Measurements from ENCODE around the gene RRP9.

Gene RRP9

DNA sequence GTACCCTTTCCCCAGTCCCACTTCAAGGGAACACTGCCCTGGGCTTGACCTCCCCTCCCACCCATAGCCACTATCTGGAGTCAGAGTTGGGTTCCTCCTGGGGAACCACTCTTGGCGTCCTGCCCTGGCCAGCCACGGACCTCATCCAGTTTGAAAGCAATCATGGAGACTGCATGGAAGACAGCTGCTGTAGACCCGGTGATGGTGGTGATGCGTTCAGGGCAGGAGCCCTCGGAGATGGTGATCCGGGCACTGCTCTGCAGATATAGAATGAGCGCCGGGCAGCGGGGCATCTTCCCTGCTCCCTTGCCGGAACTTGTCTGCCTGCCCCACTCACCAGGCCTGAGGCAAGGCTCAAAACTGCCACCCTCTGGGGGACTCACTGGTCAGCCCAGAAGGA lies 18.7 kb upstream of the RRP9 start:
- in situ Hi-C loops (cut with HindIII; ENCODE audit: low pct_ligation_motif_present, low sequenced_read_pairs), result no loop called here
- no peak for DNase-seq
- Histone ChIP-seq H3K27ac (no peak overlapping the region), H3K36me3 (replicated peaks) (peaks cover 2% of the 10 kb centered on the region), H3K4me3 (ENCODE audit: low read depth, low read length) (no peak overlapping the region), H3K27me3 (replicated peaks) (no peaks in the 10 kb centered on the region)
- TF ChIP-seq, protein P1, sequence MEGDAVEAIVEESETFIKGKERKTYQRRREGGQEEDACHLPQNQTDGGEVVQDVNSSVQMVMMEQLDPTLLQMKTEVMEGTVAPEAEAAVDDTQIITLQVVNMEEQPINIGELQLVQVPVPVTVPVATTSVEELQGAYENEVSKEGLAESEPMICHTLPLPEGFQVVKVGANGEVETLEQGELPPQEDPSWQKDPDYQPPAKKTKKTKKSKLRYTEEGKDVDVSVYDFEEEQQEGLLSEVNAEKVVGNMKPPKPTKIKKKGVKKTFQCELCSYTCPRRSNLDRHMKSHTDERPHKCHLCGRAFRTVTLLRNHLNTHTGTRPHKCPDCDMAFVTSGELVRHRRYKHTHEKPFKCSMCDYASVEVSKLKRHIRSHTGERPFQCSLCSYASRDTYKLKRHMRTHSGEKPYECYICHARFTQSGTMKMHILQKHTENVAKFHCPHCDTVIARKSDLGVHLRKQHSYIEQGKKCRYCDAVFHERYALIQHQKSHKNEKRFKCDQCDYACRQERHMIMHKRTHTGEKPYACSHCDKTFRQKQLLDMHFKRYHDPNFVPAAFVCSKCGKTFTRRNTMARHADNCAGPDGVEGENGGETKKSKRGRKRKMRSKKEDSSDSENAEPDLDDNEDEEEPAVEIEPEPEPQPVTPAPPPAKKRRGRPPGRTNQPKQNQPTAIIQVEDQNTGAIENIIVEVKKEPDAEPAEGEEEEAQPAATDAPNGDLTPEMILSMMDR (IDR thresholded peaks at IDR 0.05; ENCODE audit: low read depth, low read length, missing control alignments), result no peak

DNA sequence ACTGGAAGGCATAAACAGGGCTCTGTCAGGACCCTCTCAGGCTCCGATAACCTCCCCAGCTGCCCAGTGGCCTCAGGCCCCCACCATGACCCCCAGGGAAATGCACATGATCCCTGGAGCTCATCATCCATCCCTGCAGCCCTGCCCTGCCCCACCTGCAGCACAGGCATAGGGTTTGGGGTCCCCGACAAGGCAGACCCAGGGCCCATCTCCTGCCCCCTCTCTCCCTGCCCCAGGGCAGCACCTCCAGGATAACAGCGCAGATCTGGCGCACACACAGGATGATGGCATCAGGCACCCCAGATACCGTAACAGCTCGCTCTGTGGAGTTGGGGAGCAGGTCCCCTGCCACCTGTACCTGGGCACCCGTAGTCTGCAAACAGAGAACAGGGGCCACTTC lies 17.9 kb upstream of the RRP9 start:
- no peaks in the 10 kb centered on the region for H3K27me3 ChIP-seq (replicated peaks)
- in situ Hi-C loops (cut with HindIII; ENCODE audit: low pct_ligation_motif_present, low sequenced_read_pairs), result no loop called here
- DNase-seq, result no peak
- no peak overlapping the region for H3K4me3 ChIP-seq (ENCODE audit: low read depth, low read length)
- H3K36me3 ChIP-seq (replicated peaks), result peaks cover 2% of the 10 kb centered on the region
- TF ChIP-seq, protein P1 (IDR thresholded peaks at IDR 0.05; ENCODE audit: low read depth, low read length, missing control alignments), result no peak
- H3K27ac ChIP-seq, result no peak overlapping the region

DNA sequence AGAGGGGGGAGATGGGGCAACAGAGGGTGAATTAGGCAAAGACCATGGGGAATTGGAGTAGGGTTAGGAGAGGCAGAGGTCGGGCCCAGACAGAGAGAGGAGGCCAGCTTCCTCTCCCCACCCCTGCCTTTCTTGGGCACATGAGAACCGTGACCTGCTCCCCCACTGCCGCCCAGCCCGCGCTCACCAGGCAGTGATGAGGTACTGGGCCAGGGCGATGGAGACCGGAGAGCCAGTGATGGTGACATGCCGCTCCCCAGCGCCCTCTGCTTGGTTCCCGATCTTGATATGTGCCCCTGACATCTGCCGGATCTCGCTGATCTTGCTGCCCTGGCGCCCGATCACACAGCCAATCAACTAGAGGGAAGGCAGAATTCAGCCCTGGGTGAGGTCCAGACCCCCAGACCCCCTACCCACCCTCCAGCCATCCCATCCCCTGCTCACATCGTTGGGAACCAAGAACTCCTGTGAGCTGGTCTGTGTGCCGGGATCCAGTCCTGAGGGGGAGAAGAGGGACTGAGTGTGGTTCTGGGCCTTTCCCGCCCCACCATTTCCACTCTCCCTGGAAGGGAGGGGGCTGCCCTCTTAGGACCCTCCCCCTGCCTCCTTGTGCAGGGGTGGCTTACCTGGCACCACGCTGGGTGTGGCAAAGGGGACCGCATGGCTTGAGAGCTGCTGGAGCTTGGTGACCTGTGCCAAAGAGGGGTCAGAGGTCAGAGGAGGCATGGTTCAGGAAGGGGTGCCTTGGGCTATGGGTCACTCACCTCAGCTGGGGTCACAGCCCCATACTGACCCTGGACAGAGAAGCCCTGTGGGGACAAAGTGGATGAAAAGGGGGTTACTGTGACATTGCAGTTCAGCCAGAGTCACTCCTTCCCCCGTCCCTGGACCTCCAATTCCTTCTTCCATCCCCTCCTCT lies 17.2 kb upstream of the RRP9 start:
- TF ChIP-seq, protein P1 (IDR thresholded peaks at IDR 0.05; ENCODE audit: low read depth, low read length, missing control alignments), result no peak
- Histone ChIP-seq H3K27me3 (replicated peaks) (no peaks in the 10 kb centered on the region), H3K36me3 (replicated peaks) (peaks cover 2% of the 10 kb centered on the region), H3K27ac (no peak overlapping the region), H3K4me3 (ENCODE audit: low read depth, low read length) (no peak overlapping the region)
- in situ Hi-C loops (cut with HindIII; ENCODE audit: low pct_ligation_motif_present, low sequenced_read_pairs), result no loop called here
- DNase-seq, result no peak

DNA sequence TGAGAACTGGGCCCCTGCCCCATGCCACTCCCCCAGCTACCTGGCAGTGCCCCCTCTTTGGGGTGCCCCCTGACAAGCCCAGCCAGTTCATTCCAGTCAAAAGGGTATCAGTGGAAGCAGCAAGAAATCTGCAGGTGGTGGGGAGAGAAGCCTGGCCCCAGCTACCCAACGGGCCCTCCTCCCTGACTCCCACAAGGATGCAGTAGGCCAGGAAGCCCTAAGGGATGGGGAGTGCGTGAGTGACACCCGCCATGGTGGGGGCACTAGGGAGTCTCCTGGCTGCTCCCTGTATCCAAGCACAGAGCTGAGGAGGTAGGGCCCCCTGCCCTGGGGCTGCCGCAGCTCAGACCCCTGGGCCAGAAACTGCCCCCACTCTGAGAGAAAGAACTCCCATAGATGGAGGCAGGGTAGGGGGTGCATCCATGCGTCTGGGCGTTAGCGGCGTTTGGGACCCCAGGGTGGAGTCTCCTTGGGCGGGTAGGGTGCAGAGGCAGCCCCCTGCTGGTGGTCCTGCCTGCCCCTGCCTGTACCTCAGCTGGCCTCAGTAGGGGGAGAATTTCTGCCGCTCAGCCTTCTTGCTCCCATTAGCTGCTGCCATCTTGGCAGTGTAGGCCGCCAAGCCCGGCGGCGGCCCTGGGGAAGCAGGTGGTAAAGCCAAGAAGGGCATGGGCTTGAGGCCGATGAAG lies 16.0 kb upstream of the RRP9 start:
- in situ Hi-C loops (cut with HindIII; ENCODE audit: low pct_ligation_motif_present, low sequenced_read_pairs), result no loop called here
- no peak overlapping the region for H3K27ac ChIP-seq
- H3K36me3 ChIP-seq (replicated peaks), result peaks cover 2% of the 10 kb centered on the region
- H3K4me3 ChIP-seq (ENCODE audit: low read depth, low read length), result no peak overlapping the region
- TF ChIP-seq, protein P1 (IDR thresholded peaks at IDR 0.05; ENCODE audit: low read depth, low read length, missing control alignments), result peak; percentile 18
- no peaks in the 10 kb centered on the region for H3K27me3 ChIP-seq (replicated peaks)
- no peak for DNase-seq

DNA sequence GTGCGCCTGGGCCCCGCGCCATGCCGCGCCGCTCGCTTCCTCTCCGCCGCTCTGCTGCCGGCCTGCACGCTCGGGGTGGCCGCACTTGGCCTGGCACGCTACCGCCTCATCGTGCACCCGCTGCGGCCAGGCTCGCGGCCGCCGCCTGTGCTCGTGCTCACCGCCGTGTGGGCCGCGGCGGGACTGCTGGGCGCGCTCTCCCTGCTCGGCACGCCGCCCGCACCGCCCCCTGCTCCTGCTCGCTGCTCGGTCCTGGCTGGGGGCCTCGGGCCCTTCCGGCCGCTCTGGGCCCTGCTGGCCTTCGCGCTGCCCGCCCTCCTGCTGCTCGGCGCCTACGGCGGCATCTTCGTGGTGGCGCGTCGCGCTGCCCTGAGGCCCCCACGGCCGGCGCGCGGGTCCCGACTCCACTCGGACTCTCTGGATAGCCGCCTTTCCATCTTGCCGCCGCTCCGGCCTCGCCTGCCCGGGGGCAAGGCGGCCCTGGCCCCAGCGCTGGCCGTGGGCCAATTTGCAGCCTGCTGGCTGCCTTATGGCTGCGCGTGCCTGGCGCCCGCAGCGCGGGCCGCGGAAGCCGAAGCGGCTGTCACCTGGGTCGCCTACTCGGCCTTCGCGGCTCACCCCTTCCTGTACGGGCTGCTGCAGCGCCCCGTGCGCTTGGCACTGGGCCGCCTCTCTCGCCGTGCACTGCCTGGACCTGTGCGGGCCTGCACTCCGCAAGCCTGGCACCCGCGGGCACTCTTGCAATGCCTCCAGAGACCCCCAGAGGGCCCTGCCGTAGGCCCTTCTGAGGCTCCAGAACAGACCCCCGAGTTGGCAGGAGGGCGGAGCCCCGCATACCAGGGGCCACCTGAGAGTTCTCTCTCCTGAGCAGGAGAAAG lies 14.4 kb upstream of the RRP9 start:
- Histone ChIP-seq H3K4me3 (ENCODE audit: low read depth, low read length) (peak overlapping the region; percentile 29), H3K27ac (no peak overlapping the region), H3K27me3 (replicated peaks) (no peaks in the 10 kb centered on the region), H3K36me3 (replicated peaks) (peaks cover 2% of the 10 kb centered on the region)
- in situ Hi-C loops (cut with HindIII; ENCODE audit: low pct_ligation_motif_present, low sequenced_read_pairs), result no loop called here
- no peak for DNase-seq
- TF ChIP-seq, protein P1 (IDR thresholded peaks at IDR 0.05; ENCODE audit: low read depth, low read length, missing control alignments), result peak; percentile 71
